Endothelial cell (in vitro differentiated cells): ENCODE results near the gene NPAP1. TPM values are rescaled to one million over a fixed set of nuclear protein-coding genes. Genes with fewer than 3 reads are reported as not detected.

Experiments used
- DNase-seq: peaks from one replicate; pipeline ENCODE4 v3.0.0; 2021; ENCODE audit warnings: low spot score
- H3K27ac Mint-ChIP-seq: one replicate; pipeline ENCODE4 v1.8.0; 2021; ENCODE audit warnings: mixed read lengths, inconsistent platforms; ENCODE audit not compliant: unreplicated experiment
- H3K27me3 Mint-ChIP-seq: one replicate; pipeline ENCODE4 v1.8.0; 2021; ENCODE audit warnings: mild to moderate bottlenecking, moderate library complexity, mixed read lengths, inconsistent platforms; ENCODE audit not compliant: unreplicated experiment
- H3K36me3 Mint-ChIP-seq: one replicate; pipeline ENCODE4 v1.8.0; 2021; ENCODE audit warnings: mild to moderate bottlenecking, low read depth, mixed read lengths, inconsistent platforms; ENCODE audit not compliant: unreplicated experiment
- H3K4me1 Mint-ChIP-seq: one replicate; pipeline ENCODE4 v1.8.0; 2021; ENCODE audit warnings: mild to moderate bottlenecking, mixed read lengths, inconsistent platforms; ENCODE audit not compliant: unreplicated experiment
- H3K4me3 Mint-ChIP-seq: one replicate; pipeline ENCODE4 v1.8.0; 2021; ENCODE audit warnings: mild to moderate bottlenecking, mixed read lengths, inconsistent platforms; ENCODE audit not compliant: unreplicated experiment
- H3K9me3 Mint-ChIP-seq: one replicate; pipeline ENCODE4 v1.8.0; 2021; ENCODE audit warnings: mixed read lengths, inconsistent platforms; ENCODE audit not compliant: unreplicated experiment
- total RNA-seq: library from RNA; stranded (reverse); fragmentation: NEBNext Ultra II Directional; extraction: Animal tissue kit (Norgen Biotek cat#: 25700); gene quantifications from one replicate; pipeline ENCODE4 v1.2.1, GENCODE V29; 2021; ENCODE audit not compliant: unreplicated experiment
- TF ChIP-seq, protein P1 (sequence below): fragments of 200-600 bp; sonication (generic); IDR thresholded peaks from one replicate; pipeline ENCODE4 v1.5.0; 2021; ENCODE audit warnings: antibody characterized with exemption; ENCODE audit not compliant: unreplicated experiment

NPAP1 gene
- total RNA-seq, 1 donor from 2014 or later: 0.18 TPM

DNA sequence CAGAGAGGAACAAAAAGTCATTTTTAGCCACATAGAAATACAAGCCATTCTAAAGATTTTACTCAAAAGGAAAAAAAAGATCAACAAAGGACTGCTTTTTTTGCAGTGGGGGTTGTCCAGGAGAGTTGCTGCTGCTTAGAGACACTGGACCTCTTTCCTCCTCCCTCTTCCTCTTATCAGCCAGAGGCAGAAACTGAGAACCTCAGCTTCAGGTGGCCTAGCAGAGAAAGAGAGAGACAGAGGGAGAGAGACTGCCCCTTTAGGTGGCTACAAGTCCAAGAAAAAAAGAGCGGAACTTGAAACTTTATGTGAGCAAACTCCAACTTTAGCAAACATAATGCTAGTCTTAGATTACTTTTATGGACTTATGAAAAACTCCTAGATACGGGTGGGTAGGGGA is 54.2 kb downstream of the NPAP1 start:
- H3K27me3 Mint-ChIP-seq: no peaks in the 10 kb centered on the region
- H3K4me3 Mint-ChIP-seq: no peak overlapping the region
- no peaks in the 10 kb centered on the region for H3K9me3 Mint-ChIP-seq
- H3K4me1 Mint-ChIP-seq: no peaks in the 10 kb centered on the region
- H3K36me3 Mint-ChIP-seq: no peaks in the 10 kb centered on the region
- DNase-seq: no peak
- TF ChIP-seq, protein P1, sequence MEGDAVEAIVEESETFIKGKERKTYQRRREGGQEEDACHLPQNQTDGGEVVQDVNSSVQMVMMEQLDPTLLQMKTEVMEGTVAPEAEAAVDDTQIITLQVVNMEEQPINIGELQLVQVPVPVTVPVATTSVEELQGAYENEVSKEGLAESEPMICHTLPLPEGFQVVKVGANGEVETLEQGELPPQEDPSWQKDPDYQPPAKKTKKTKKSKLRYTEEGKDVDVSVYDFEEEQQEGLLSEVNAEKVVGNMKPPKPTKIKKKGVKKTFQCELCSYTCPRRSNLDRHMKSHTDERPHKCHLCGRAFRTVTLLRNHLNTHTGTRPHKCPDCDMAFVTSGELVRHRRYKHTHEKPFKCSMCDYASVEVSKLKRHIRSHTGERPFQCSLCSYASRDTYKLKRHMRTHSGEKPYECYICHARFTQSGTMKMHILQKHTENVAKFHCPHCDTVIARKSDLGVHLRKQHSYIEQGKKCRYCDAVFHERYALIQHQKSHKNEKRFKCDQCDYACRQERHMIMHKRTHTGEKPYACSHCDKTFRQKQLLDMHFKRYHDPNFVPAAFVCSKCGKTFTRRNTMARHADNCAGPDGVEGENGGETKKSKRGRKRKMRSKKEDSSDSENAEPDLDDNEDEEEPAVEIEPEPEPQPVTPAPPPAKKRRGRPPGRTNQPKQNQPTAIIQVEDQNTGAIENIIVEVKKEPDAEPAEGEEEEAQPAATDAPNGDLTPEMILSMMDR: no peak
- no peak overlapping the region for H3K27ac Mint-ChIP-seq
